ENCODE measurements around the gene PROSER2. TPM values are rescaled to one million over a fixed set of nuclear protein-coding genes. Genes with fewer than 3 reads are reported as not detected.

Gene PROSER2
- polyA plus RNA-seq (2013, experiment 1 of 2; ENCODE audit: insufficient read length) = 5.1 TPM
- polyA plus RNA-seq (2013, experiment 2 of 2; ENCODE audit: insufficient read length) = 3.9 TPM

- DNase-seq = peak; percentile 67
Observed at GRCh38 chr10:11823122-11823988, at the start of gene PROSER2. Gene PROSER2, plus strand, starts transcription at chr10:11823356. Its CDS starts 28,722 bp downstream, at chr10:11852078.

- DNase-seq = no peak
Observed at GRCh38 chr10:11773761-11774441, 49.3 kb upstream of the PROSER2 start.

- DNase-seq = no peak
Observed at GRCh38 chr10:11775412-11775811, 47.7 kb upstream of the PROSER2 start.

GRCh38 chr10:11776080-11776479 is 47.1 kb upstream of the PROSER2 start:
- no peak for DNase-seq

- DNase-seq = no peak
Observed at GRCh38 chr10:11781114-11781513, 42.0 kb upstream of the PROSER2 start.

GRCh38 chr10:11782793-11783557 is 40.2 kb upstream of the PROSER2 start:
- DNase-seq = peak; percentile 60

GRCh38 chr10:11783558-11783865 is 39.6 kb upstream of the PROSER2 start:
- DNase-seq = no peak

- DNase-seq = no peak
Observed at GRCh38 chr10:11787374-11787773, 35.8 kb upstream of the PROSER2 start.

- DNase-seq = no peak
Observed at GRCh38 chr10:11787846-11788245, 35.3 kb upstream of the PROSER2 start.

- peak; percentile 49 for DNase-seq
Observed at GRCh38 chr10:11789306-11789705, 33.9 kb upstream of the PROSER2 start.

- DNase-seq = no peak
Observed at GRCh38 chr10:11789956-11790355, 33.2 kb upstream of the PROSER2 start.

GRCh38 chr10:11793762-11794479 is 29.2 kb upstream of the PROSER2 start:
- peak; percentile 93 for DNase-seq

GRCh38 chr10:11794566-11794965 is 28.6 kb upstream of the PROSER2 start:
- DNase-seq = no peak

- no peak for DNase-seq
Observed at GRCh38 chr10:11795101-11795920, 27.8 kb upstream of the PROSER2 start.

- DNase-seq = no peak
Observed at GRCh38 chr10:11796474-11796873, 26.7 kb upstream of the PROSER2 start.

- no peak for DNase-seq
Observed at GRCh38 chr10:11797281-11797680, 25.9 kb upstream of the PROSER2 start.

GRCh38 chr10:11797847-11798633 is 25.1 kb upstream of the PROSER2 start:
- no peak for DNase-seq

GRCh38 chr10:11798845-11799735 is 24.1 kb upstream of the PROSER2 start:
- DNase-seq = no peak

- DNase-seq = no peak
Observed at GRCh38 chr10:11799736-11800080, 23.4 kb upstream of the PROSER2 start.

GRCh38 chr10:11804336-11804735 is 18.8 kb upstream of the PROSER2 start:
- no peak for DNase-seq
